HCT116 (cell line): ENCODE measurements around the gene TUBB4A. TPM values are rescaled to one million over a fixed set of nuclear protein-coding genes. Genes with fewer than 3 reads are reported as not detected.

Source experiments
- ATAC-seq: fragments of 200-7000 bp; cut with Tn5 transposase; 2 replicates; pipeline ENCODE4 v1.9.1; 2020; ENCODE audit warnings: mild to moderate bottlenecking, moderate library complexity
- BruUV-seq: library from RNA; stranded (reverse); fragments of 400-500 nt; replicated peaks from 2 replicates; lab custom pipeline; 2021; lab: Mats Ljungman, UMichigan
- CTCF ChIA-PET: fragments of 300-600 bp; sonication (Branson Sonifier 250); formaldehyde crosslinking; loops from one replicate; lab custom pipeline; 2021; ENCODE audit warnings: antibody characterized with exemption; lab: Charles Lee
- POLR2A ChIA-PET: fragments of 300-600, 350-600 bp; sonication (Branson Sonifier 250); formaldehyde crosslinking; loops from one replicate; lab custom pipeline; 2021; ENCODE audit warnings: antibody characterized with exemption; lab: Charles Lee
- RAD21 ChIA-PET, 2 experiments: fragments of 300-600 bp; sonication (Branson Sonifier 250); formaldehyde crosslinking; loops; one replicate each; lab custom pipeline; 2023; ENCODE audit warnings: low total read pairs in 2 of 2; ENCODE audit not compliant: uncharacterized antibody in 2 of 2, unreplicated experiment in 2 of 2, low non-redundant PET in 1 of 2; lab: Charles Lee
- DNase-seq: peaks from one replicate; pipeline ENCODE4 v3.0.0-alpha.2; 2010; ENCODE audit warnings: low read depth, low spot score
- H2AFZ ChIP-seq: fragments of 200-600 bp; shearing (Covaris generic), sonication (generic); 2 replicates; pipeline ENCODE4 v1.6.1; 2017; ENCODE audit warnings: low read depth, mixed run types, mixed read lengths, antibody characterized with exemption, low read length; ENCODE audit not compliant: poor library complexity, severe bottlenecking
- H3K27ac ChIP-seq: 2 replicates; pipeline ENCODE4 v1.5.1; 2012; ENCODE audit warnings: low read depth, low read length
- H3K27me3 ChIP-seq: fragments of 200-600 bp; sonication (generic); 2 replicates; pipeline ENCODE4 v1.6.1; 2016; ENCODE audit warnings: mixed run types, low read length, mixed read lengths; ENCODE audit not compliant: insufficient read depth
- H3K36me3 ChIP-seq, 2 experiments: fragments of 200-500 bp in 1 of 2; fragments of 200-600 bp in 1 of 2; sonication (Bioruptor generic) in 1 of 2; sonication (generic) in 1 of 2; 2 replicates each; pipeline versions ENCODE4 v1.5.1 to v1.6.1; 2014 to 2016; ENCODE audit warnings: low read length in 2 of 2, inconsistent platforms in 1 of 2, mixed read lengths in 1 of 2, mixed run types in 1 of 2; ENCODE audit not compliant: insufficient read depth in 2 of 2, control insufficient read depth in 1 of 2
- H3K4me1 ChIP-seq, 2 experiments: fragments of 200-600 bp in 1 of 2; sonication (generic) in 1 of 2; 2 replicates each; pipeline versions ENCODE4 v1.5.1 to v1.6.1; 2012 to 2017; ENCODE audit warnings: low read length in 2 of 2, inconsistent platforms in 1 of 2, mild to moderate bottlenecking in 1 of 2, mixed read lengths in 1 of 2, mixed run types in 1 of 2, moderate library complexity in 1 of 2; ENCODE audit not compliant: insufficient read depth in 2 of 2, control insufficient read depth in 1 of 2
- H3K4me2 ChIP-seq: fragments of 200-600 bp; sonication (generic); 2 replicates; pipeline ENCODE4 v1.6.1; 2017; ENCODE audit warnings: mixed run types, low read length, mixed read lengths
- H3K4me3 ChIP-seq, 2 experiments: fragments of 200-600 bp in 1 of 2; sonication (generic) in 1 of 2; replicated peaks in 1 of 2; 2 replicates each; pipeline ENCODE4 v1.5.1; 2011 to 2016; ENCODE audit warnings: low read length in 2 of 2, control low read depth in 1 of 2, low read depth in 1 of 2, mild to moderate bottlenecking in 1 of 2, mixed read lengths in 1 of 2, mixed run types in 1 of 2
- H3K79me2 ChIP-seq: fragments of 200-600 bp; sonication (generic); 2 replicates; pipeline ENCODE4 v1.6.1; 2017; ENCODE audit warnings: mild to moderate bottlenecking, mixed run types, low read length, moderate library complexity, mixed read lengths; ENCODE audit not compliant: insufficient read depth
- H3K9ac ChIP-seq: fragments of 200-600 bp; sonication (generic); 2 replicates; pipeline ENCODE4 v1.6.1; 2016; ENCODE audit warnings: low read length, mixed read lengths
- H3K9me2 ChIP-seq: fragments of 200-600 bp; sonication (generic), shearing (Covaris generic); 2 replicates; pipeline ENCODE4 v1.6.1; 2017; ENCODE audit warnings: mixed run types, mild to moderate bottlenecking, moderate library complexity; ENCODE audit not compliant: insufficient read depth
- H3K9me3 ChIP-seq, 2 experiments: fragments of 200-500 bp in 1 of 2; fragments of 200-600 bp in 1 of 2; sonication (Bioruptor generic) in 1 of 2; sonication (generic) in 1 of 2; 2 replicates each; pipeline ENCODE4 v1.6.1; 2014 to 2017; ENCODE audit warnings: low read length in 2 of 2, mixed read lengths in 2 of 2, inconsistent platforms in 1 of 2, low read depth in 1 of 2, mild to moderate bottlenecking in 1 of 2, mixed run types in 1 of 2, moderate library complexity in 1 of 2; ENCODE audit not compliant: control insufficient read depth in 1 of 2, insufficient read depth in 1 of 2
- H4K20me1 ChIP-seq: fragments of 200-600 bp; sonication (generic), shearing (Covaris generic); 2 replicates; pipeline ENCODE4 v1.6.1; 2017; ENCODE audit warnings: mixed run types, mild to moderate bottlenecking, moderate library complexity; ENCODE audit not compliant: insufficient read depth
- CEBPB ChIP-seq: IDR thresholded peaks from 2 replicates; pipeline ENCODE4 v1.6.1; 2012; ENCODE audit warnings: low read depth
- JUND ChIP-seq: IDR thresholded peaks from 2 replicates; pipeline ENCODE4 v1.6.1; 2012
- MAX ChIP-seq: IDR thresholded peaks from 2 replicates; pipeline ENCODE4 v1.6.1; 2012
- POLR2A ChIP-seq: IDR thresholded peaks from 2 replicates; pipeline ENCODE4 v1.7.0; 2011; ENCODE audit warnings: borderline replicate concordance; ENCODE audit not compliant: insufficient read depth, insufficient read length; ENCODE audit errors: extremely low read depth
- RAD21 ChIP-seq: IDR thresholded peaks from 2 replicates; pipeline ENCODE4 v1.6.1; 2012; ENCODE audit warnings: low read depth, mild to moderate bottlenecking
- REST ChIP-seq: IDR thresholded peaks from 2 replicates; pipeline ENCODE4 v1.6.1; 2012; ENCODE audit warnings: low read depth
- SIN3A ChIP-seq: IDR thresholded peaks from 2 replicates; pipeline ENCODE4 v1.6.1; 2012; ENCODE audit warnings: low read depth
- intact Hi-C: fragments of 100-400 bp; cut with micrococcal nuclease; formaldehyde crosslinking; loops from 2 replicates; pipeline ENCODE4 v1.10.0; 2022
- total RNA-seq: library from RNA; stranded (reverse); gene quantifications from one replicate; pipeline ENCODE4 v1.2.1, GENCODE V29; 2021; ENCODE audit not compliant: unreplicated experiment

TUBB4A gene
- total RNA-seq, 1 experiment from 2014 or later, result 32.5 TPM

GRCh38 chr19:6450166-6450565 is 51.9 kb downstream of the TUBB4A start:
- no peaks in the 10 kb centered on the region for H3K27me3 ChIP-seq
- peaks cover 7 to 17% of the 10 kb centered on the region in 2 experiments for H3K36me3 ChIP-seq
- no peaks in the 10 kb centered on the region for H4K20me1 ChIP-seq
- no peak overlapping the region for H3K4me2 ChIP-seq
- no peak overlapping the region for H3K9ac ChIP-seq
- ATAC-seq (no peak), DNase-seq (no peak)
- H3K79me2 ChIP-seq, result no peaks in the 10 kb centered on the region
- no peaks in the 10 kb centered on the region for H3K9me2 ChIP-seq
- H3K9me3 ChIP-seq, result peaks cover 0 to 17% of the 10 kb centered on the region in 2 experiments; a peak in 2 of 4 replicates
- POLR2A ChIA-PET, result no interaction called here
- no peak overlapping the region for H2AFZ ChIP-seq
- no peak overlapping the region for H3K27ac ChIP-seq
- intact Hi-C loops, result no loop called here
- RAD21 ChIA-PET, result no interaction called here
- TF ChIP-seq SIN3A, result no peak
- TF ChIP-seq CEBPB, result no peak
- no peak for TF ChIP-seq JUND
- TF ChIP-seq REST, result no peak
- TF ChIP-seq POLR2A, result no peak
- H3K4me3 ChIP-seq, result no peak overlapping the region
- CTCF ChIA-PET, result no interaction called here
- no peaks in the 10 kb centered on the region for H3K4me1 ChIP-seq
- BruUV-seq, result no TSS peak

GRCh38 chr19:6448045-6448444 is 54.1 kb downstream of the TUBB4A start:
- Histone ChIP-seq H3K4me3 (no peak overlapping the region), H3K79me2 (no peaks in the 10 kb centered on the region), H3K27ac (no peak overlapping the region), H3K9ac (no peak overlapping the region), H3K9me2 (no peaks in the 10 kb centered on the region), H4K20me1 (no peaks in the 10 kb centered on the region), H3K4me1 (no peaks in the 10 kb centered on the region), H3K4me2 (no peak overlapping the region), H3K9me3 (peaks cover 0 to 4% of the 10 kb centered on the region in 2 experiments; a peak in 1 of 4 replicates), H3K27me3 (no peaks in the 10 kb centered on the region), H3K36me3 (peaks cover 0 to 4% of the 10 kb centered on the region in 2 experiments; a peak in 2 of 4 replicates), H2AFZ (no peak overlapping the region)
- RAD21 ChIA-PET, result no interaction called here
- CTCF ChIA-PET, result no interaction called here
- POLR2A ChIA-PET, result no interaction called here
- no TSS peak for BruUV-seq
- no peak for TF ChIP-seq SIN3A
- TF ChIP-seq REST, result no peak
- TF ChIP-seq MAX, result no peak
- TF ChIP-seq RAD21, result no peak
- no peak for ATAC-seq
- intact Hi-C loops, result no loop called here
- no peak for DNase-seq
